GM23338 (cell line): ENCODE results near the gene SEMG2. TPM values are rescaled to one million over a fixed set of nuclear protein-coding genes. Genes with fewer than 3 reads are reported as not detected.

Source experiments
- ATAC-seq: fragments of 200-7000 bp; cut with Tn5 transposase; 3 replicates; pipeline ENCODE4 v1.9.1; 2020
- DNase-seq: peaks from one replicate; pipeline ENCODE4 v3.0.0-alpha.2; 2015; ENCODE audit warnings: low spot score
- H2AFZ ChIP-seq: fragments of 200-600 bp; sonication (generic); 2 replicates; pipeline ENCODE4 v1.8.0; 2016; ENCODE audit warnings: antibody characterized with exemption, mild to moderate bottlenecking, moderate library complexity
- H3F3A ChIP-seq: fragments of 200-600 bp; sonication (generic); replicated peaks from 2 replicates; pipeline ENCODE4 v1.8.0; 2017; ENCODE audit warnings: antibody characterized with exemption, mixed run types, low read depth
- H3K27ac ChIP-seq: fragments of 200-600 bp; sonication (generic); 2 replicates; pipeline ENCODE4 v1.6.1; 2016; ENCODE audit warnings: low read depth
- H3K27me3 ChIP-seq: fragments of 200-600 bp; sonication (generic); 2 replicates; pipeline ENCODE4 v1.8.0; 2016; ENCODE audit warnings: mild to moderate bottlenecking, mixed run types, moderate library complexity; ENCODE audit not compliant: insufficient read depth
- H3K36me3 ChIP-seq: fragments of 200-600 bp; sonication (generic); 2 replicates; pipeline ENCODE4 v1.8.0; 2016; ENCODE audit warnings: mild to moderate bottlenecking; ENCODE audit not compliant: insufficient read depth
- H3K4me1 ChIP-seq: fragments of 200-600 bp; sonication (generic); 2 replicates; pipeline ENCODE4 v1.8.0; 2016; ENCODE audit warnings: mild to moderate bottlenecking, moderate library complexity; ENCODE audit not compliant: insufficient read depth
- H3K4me2 ChIP-seq: fragments of 200-600 bp; sonication (generic); 2 replicates; pipeline ENCODE4 v1.7.1; 2017; ENCODE audit warnings: mixed run types
- H3K4me3 ChIP-seq: fragments of 200-600 bp; sonication (generic); 2 replicates; pipeline ENCODE4 v1.6.1; 2016; ENCODE audit warnings: mixed run types
- H3K79me2 ChIP-seq: fragments of 200-600 bp; sonication (generic); replicated peaks from 2 replicates; pipeline ENCODE4 v1.8.0; 2017; ENCODE audit warnings: mild to moderate bottlenecking; ENCODE audit not compliant: insufficient read depth
- H3K9me2 ChIP-seq: fragments of 200-600 bp; sonication (generic); 2 replicates; pipeline ENCODE4 v1.8.0; 2017; ENCODE audit not compliant: insufficient read depth
- H4K20me1 ChIP-seq: fragments of 200-600 bp; sonication (generic); replicated peaks from 2 replicates; pipeline ENCODE4 v1.8.0; 2017; ENCODE audit warnings: mild to moderate bottlenecking; ENCODE audit not compliant: insufficient read depth
- H3K27ac Mint-ChIP-seq: 2 replicates; pipeline ENCODE4 v1.8.0; 2020; ENCODE audit warnings: inconsistent platforms, mild to moderate bottlenecking, moderate library complexity, mixed read lengths
- H3K27me3 Mint-ChIP-seq: 3 replicates; pipeline ENCODE4 v1.8.0; 2022; ENCODE audit warnings: low read depth, mild to moderate bottlenecking, moderate library complexity, mixed read lengths, inconsistent platforms; ENCODE audit not compliant: insufficient read depth, poor library complexity
- H3K36me3 Mint-ChIP-seq: 3 replicates; pipeline ENCODE4 v1.8.0; 2021; ENCODE audit warnings: low read depth, mild to moderate bottlenecking, inconsistent platforms, moderate library complexity, mixed read lengths
- H3K4me1 Mint-ChIP-seq: 3 replicates; pipeline ENCODE4 v1.8.0; 2020; ENCODE audit warnings: mild to moderate bottlenecking, inconsistent platforms, mixed read lengths
- H3K4me3 Mint-ChIP-seq: 3 replicates; pipeline ENCODE4 v1.8.0; 2021; ENCODE audit warnings: moderate library complexity, mild to moderate bottlenecking, inconsistent platforms, mixed read lengths
- H3K9me3 Mint-ChIP-seq: 3 replicates; pipeline ENCODE4 v1.8.0; 2020; ENCODE audit warnings: moderate library complexity, mild to moderate bottlenecking, inconsistent platforms, mixed read lengths
- CREB1 ChIP-seq: fragments of 250-450 bp; sonication (Bioruptor Pico); IDR thresholded peaks from 2 replicates; pipeline ENCODE4 v1.5.0; 2020; ENCODE audit warnings: low read depth, mild to moderate bottlenecking, moderate library complexity
- EZH2 ChIP-seq: fragments of 200-600 bp; sonication (generic); IDR thresholded peaks from one replicate; pipeline ENCODE4 v1.8.0; 2017; ENCODE audit warnings: antibody characterized with exemption, mild to moderate bottlenecking, low read depth; ENCODE audit not compliant: unreplicated experiment
- EZH2phosphoT487 ChIP-seq: fragments of 200-600 bp; sonication (generic); IDR thresholded peaks from one replicate; pipeline ENCODE4 v1.8.1; 2018; ENCODE audit warnings: antibody characterized with exemption; ENCODE audit not compliant: unreplicated experiment
- NANOG ChIP-seq: IDR thresholded peaks from 2 replicates; pipeline ENCODE4 v1.6.1; 2016; ENCODE audit warnings: antibody characterized with exemption, borderline replicate concordance
- POLR2AphosphoS5 ChIP-seq: IDR thresholded peaks from 2 replicates; pipeline ENCODE4 v1.6.1; 2016; ENCODE audit warnings: antibody characterized with exemption, low read depth
- ZNF114 ChIP-seq: fragments of 250-450 bp; sonication (Bioruptor Pico); IDR thresholded peaks from 2 replicates; pipeline ENCODE4 v1.5.0; 2020; ENCODE audit warnings: mild to moderate bottlenecking, moderate library complexity
- ZNF331 ChIP-seq: fragments of 250-450 bp; sonication (Bioruptor Pico); IDR thresholded peaks from 2 replicates; pipeline ENCODE4 v1.5.0; 2020; ENCODE audit warnings: low read depth, mild to moderate bottlenecking, moderate library complexity
- polyA plus RNA-seq: library from polyadenylated mRNA; unstranded; fragments of >200 nt; fragmentation: Nextera tagmentation; extraction: Ambion mirVana; gene quantifications from 2 replicates; pipeline ENCODE4 v1.2.1, GENCODE V29; 2016
- total RNA-seq: library from RNA; depleted of rRNA; stranded (reverse); fragments of >200 nt; shearing (Covaris generic); gene quantifications from 2 replicates; pipeline ENCODE4 v1.2.3, GENCODE V29; 2014
- TF ChIP-seq, protein P1 (sequence below): fragments of 250-450 bp; sonication (Bioruptor Pico); IDR thresholded peaks from 2 replicates; pipeline ENCODE4 v1.5.0; 2020; ENCODE audit warnings: mild to moderate bottlenecking, moderate library complexity

The SEMG2 gene
- total and polyA plus RNA-seq, 2 experiments from 2014 or later: not detected

DNA sequence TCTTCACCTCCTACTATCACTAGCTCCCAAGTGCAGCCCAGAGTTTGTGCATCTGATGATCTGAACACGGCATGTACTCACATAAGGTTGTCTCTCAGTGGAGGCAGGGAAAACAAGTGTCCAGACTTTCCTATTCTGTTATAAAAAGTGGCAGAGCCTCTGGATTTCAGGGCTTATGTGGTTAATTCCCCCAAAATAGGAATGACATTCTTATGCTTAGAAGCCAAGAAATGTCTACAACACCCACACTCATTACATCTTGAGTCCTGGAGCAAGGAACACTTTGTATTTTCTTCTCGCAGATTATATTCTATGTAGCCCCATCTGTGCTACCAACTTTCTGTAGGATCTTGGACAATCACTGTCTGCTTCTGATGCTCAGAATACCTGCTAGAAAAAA is 27.8 kb upstream of the SEMG2 start (continued):
- TF ChIP-seq, protein P1, sequence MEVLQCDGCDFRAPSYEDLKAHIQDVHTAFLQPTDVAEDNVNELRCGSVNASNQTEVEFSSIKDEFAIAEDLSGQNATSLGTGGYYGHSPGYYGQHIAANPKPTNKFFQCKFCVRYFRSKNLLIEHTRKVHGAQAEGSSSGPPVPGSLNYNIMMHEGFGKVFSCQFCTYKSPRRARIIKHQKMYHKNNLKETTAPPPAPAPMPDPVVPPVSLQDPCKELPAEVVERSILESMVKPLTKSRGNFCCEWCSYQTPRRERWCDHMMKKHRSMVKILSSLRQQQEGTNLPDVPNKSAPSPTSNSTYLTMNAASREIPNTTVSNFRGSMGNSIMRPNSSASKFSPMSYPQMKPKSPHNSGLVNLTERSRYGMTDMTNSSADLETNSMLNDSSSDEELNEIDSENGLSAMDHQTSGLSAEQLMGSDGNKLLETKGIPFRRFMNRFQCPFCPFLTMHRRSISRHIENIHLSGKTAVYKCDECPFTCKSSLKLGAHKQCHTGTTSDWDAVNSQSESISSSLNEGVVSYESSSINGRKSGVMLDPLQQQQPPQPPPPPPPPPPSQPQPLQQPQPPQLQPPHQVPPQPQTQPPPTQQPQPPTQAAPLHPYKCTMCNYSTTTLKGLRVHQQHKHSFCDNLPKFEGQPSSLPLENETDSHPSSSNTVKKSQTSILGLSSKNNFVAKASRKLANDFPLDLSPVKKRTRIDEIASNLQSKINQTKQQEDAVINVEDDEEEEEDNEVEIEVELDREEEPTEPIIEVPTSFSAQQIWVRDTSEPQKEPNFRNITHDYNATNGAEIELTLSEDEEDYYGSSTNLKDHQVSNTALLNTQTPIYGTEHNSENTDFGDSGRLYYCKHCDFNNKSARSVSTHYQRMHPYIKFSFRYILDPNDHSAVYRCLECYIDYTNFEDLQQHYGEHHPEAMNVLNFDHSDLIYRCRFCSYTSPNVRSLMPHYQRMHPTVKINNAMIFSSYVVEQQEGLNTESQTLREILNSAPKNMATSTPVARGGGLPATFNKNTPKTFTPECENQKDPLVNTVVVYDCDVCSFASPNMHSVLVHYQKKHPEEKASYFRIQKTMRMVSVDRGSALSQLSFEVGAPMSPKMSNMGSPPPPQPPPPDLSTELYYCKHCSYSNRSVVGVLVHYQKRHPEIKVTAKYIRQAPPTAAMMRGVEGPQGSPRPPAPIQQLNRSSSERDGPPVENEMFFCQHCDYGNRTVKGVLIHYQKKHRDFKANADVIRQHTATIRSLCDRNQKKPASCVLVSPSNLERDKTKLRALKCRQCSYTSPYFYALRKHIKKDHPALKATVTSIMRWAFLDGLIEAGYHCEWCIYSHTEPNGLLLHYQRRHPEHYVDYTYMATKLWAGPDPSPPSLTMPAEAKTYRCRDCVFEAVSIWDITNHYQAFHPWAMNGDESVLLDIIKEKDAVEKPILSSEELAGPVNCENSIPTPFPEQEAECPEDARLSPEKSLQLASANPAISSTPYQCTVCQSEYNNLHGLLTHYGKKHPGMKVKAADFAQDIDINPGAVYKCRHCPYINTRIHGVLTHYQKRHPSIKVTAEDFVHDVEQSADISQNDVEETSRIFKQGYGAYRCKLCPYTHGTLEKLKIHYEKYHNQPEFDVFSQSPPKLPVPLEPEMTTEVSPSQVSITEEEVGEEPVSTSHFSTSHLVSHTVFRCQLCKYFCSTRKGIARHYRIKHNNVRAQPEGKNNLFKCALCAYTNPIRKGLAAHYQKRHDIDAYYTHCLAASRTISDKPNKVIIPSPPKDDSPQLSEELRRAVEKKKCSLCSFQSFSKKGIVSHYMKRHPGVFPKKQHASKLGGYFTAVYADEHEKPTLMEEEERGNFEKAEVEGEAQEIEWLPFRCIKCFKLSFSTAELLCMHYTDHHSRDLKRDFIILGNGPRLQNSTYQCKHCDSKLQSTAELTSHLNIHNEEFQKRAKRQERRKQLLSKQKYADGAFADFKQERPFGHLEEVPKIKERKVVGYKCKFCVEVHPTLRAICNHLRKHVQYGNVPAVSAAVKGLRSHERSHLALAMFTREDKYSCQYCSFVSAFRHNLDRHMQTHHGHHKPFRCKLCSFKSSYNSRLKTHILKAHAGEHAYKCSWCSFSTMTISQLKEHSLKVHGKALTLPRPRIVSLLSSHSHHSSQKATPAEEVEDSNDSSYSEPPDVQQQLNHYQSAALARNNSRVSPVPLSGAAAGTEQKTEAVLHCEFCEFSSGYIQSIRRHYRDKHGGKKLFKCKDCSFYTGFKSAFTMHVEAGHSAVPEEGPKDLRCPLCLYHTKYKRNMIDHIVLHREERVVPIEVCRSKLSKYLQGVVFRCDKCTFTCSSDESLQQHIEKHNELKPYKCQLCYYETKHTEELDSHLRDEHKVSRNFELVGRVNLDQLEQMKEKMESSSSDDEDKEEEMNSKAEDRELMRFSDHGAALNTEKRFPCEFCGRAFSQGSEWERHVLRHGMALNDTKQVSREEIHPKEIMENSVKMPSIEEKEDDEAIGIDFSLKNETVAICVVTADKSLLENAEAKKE: no peak

- Mint-ChIP-seq H3K27ac (no peak within 1 kb of the TSS), H3K4me1 (peaks cover 41% of the 10 kb centered on the region), H3K27me3 (no peaks in the 10 kb centered on the region), H3K9me3 (peaks cover 9% of the 10 kb centered on the region; the same call in 1 of the 3 replicates), H3K36me3 (peaks cover 13% of the 10 kb centered on the region; the same call in 2 of the 3 replicates), H3K4me3 (no peak within 1 kb of the TSS)
- peaks cover 29% of the 10 kb centered on the region for H3K4me1 ChIP-seq
- H3K4me2 ChIP-seq: peak within 1 kb of the TSS; percentile 55; the same call in 1 of the 2 replicates
- DNase-seq (peak; percentile 20), ATAC-seq (no peak)
- H3K4me3 ChIP-seq: no peak within 1 kb of the TSS; the same call in 1 of the 2 replicates
- H3K79me2 ChIP-seq: no peaks in the 10 kb centered on the region
- H3K27ac ChIP-seq: no peak within 1 kb of the TSS
- H3K36me3 ChIP-seq: no peaks in the 10 kb centered on the region
- H4K20me1 ChIP-seq: no peaks in the 10 kb centered on the region
- peaks cover 27% of the 10 kb centered on the region for H3K9me2 ChIP-seq
- H3K27me3 ChIP-seq: 0 out of 2 replicates have a peak, but pooled peaks cover 3% of the 10 kb centered on the region
- H2AFZ ChIP-seq: 0 out of 2 replicates have a peak within 1 kb of the TSS, but pooled peaks have one; percentile 4
- H3F3A ChIP-seq: no peaks in the 10 kb centered on the region
- TF ChIP-seq ZNF114 (CRISPR knock-in tag) (no peak), EZH2 (no peak), CREB1 (no peak), EZH2phosphoT487 (no peak), ZNF331 (CRISPR knock-in tag) (no peak), POLR2AphosphoS5 (no peak), NANOG (no peak)
- TF ChIP-seq, protein P1: no peak
Observed at GRCh38 chr20:45206725-45207124, 14.4 kb upstream of the SEMG2 start, which contains the start of gene SEMG1. SEMG1 (plus strand) TSS chr20:45207033; CDS start chr20:45207054, 21 bp downstream.
